ENCODE measurements around the gene BAIAP3. TPM values are rescaled to one million over a fixed set of nuclear protein-coding genes. Genes with fewer than 3 reads are reported as not detected.

BAIAP3 gene
- total and polyA plus RNA-seq, 2 experiments from 2014 or later: 0.23 to 0.86 TPM

GRCh38 chr16:1336619-1337018 is 3.2 kb downstream of the BAIAP3 start:
- Histone ChIP-seq H2AFZ (no peak overlapping the region), H3K79me2 (ENCODE audit: insufficient read depth) (no peaks in the 10 kb centered on the region), H3K36me3 (ENCODE audit: low read depth) (no peaks in the 10 kb centered on the region), H3K9ac (no peak overlapping the region), H3K4me3 (no peak overlapping the region), H3K27ac (no peak overlapping the region), H3K27me3 (replicated peaks; ENCODE audit: insufficient read depth) (peaks cover 36% of the 10 kb centered on the region), H3K4me2 (ENCODE audit: unreplicated experiment) (no peak overlapping the region), H3K9me3 (ENCODE audit: low read depth) (no peaks in the 10 kb centered on the region), H3K9me2 (ENCODE audit: insufficient read depth) (no peaks in the 10 kb centered on the region), H3K4me1 (ENCODE audit: insufficient read depth) (no peaks in the 10 kb centered on the region), H4K20me1 (ENCODE audit: insufficient read depth) (no peaks in the 10 kb centered on the region), H3F3A (ENCODE audit: insufficient read depth) (no peaks in the 10 kb centered on the region)
- in situ Hi-C loops (cut with MboI): no loop called here
- no peak for DNase-seq
- no peak for TF ChIP-seq EZH2phosphoT487 (IDR thresholded peaks at IDR 0.05; ENCODE audit: insufficient read depth, low read depth)
- TF ChIP-seq EZH2 (IDR thresholded peaks at IDR 0.05; ENCODE audit: insufficient read depth, poor library complexity, severe bottlenecking): no peak
- WGBS, 2 experiments (ENCODE audit: low coverage in 1 of 2, low lambda C conversion rate in 2 of 2, missing lambda C conversion rate in 2 of 2): 55 to 60% methylated on average over 15 of the region's 15 CpGs

- DNase-seq: no peak
- H3K79me2 ChIP-seq (ENCODE audit: insufficient read depth): no peaks in the 10 kb centered on the region
- H4K20me1 ChIP-seq (ENCODE audit: insufficient read depth): no peaks in the 10 kb centered on the region
- H3K9me3 ChIP-seq (ENCODE audit: low read depth): no peaks in the 10 kb centered on the region
- no peaks in the 10 kb centered on the region for H3K4me1 ChIP-seq (ENCODE audit: insufficient read depth)
- in situ Hi-C loops (cut with MboI): no loop called here
- no peak overlapping the region for H3K4me3 ChIP-seq
- WGBS, 2 experiments (ENCODE audit: low coverage in 1 of 2, low lambda C conversion rate in 2 of 2, missing lambda C conversion rate in 2 of 2): 16 to 19% methylated on average over 9 of the region's 9 CpGs
- H3K27ac ChIP-seq: no peak overlapping the region
- H3F3A ChIP-seq (ENCODE audit: insufficient read depth): no peaks in the 10 kb centered on the region
- H3K27me3 ChIP-seq (replicated peaks; ENCODE audit: insufficient read depth): peaks cover 28% of the 10 kb centered on the region
- H2AFZ ChIP-seq: no peak overlapping the region
- no peaks in the 10 kb centered on the region for H3K9me2 ChIP-seq (ENCODE audit: insufficient read depth)
- H3K9ac ChIP-seq: no peak overlapping the region
- TF ChIP-seq EZH2 (IDR thresholded peaks at IDR 0.05; ENCODE audit: insufficient read depth, poor library complexity, severe bottlenecking) (no peak), EZH2phosphoT487 (IDR thresholded peaks at IDR 0.05; ENCODE audit: insufficient read depth, low read depth) (no peak)
- no peaks in the 10 kb centered on the region for H3K36me3 ChIP-seq (ENCODE audit: low read depth)
- no peak overlapping the region for H3K4me2 ChIP-seq (ENCODE audit: unreplicated experiment)
These were observed 4.0 kb downstream of the BAIAP3 start for GRCh38 chr16:1337486-1337885.

GRCh38 chr16:1338119-1338730 is 4.8 kb downstream of the BAIAP3 start:
- Histone ChIP-seq H3K4me2 (ENCODE audit: unreplicated experiment) (no peak overlapping the region), H3K36me3 (ENCODE audit: low read depth) (no peaks in the 10 kb centered on the region), H3K9me3 (ENCODE audit: low read depth) (no peaks in the 10 kb centered on the region), H4K20me1 (ENCODE audit: insufficient read depth) (no peaks in the 10 kb centered on the region), H3K27me3 (replicated peaks; ENCODE audit: insufficient read depth) (peaks cover 21% of the 10 kb centered on the region), H3K9me2 (ENCODE audit: insufficient read depth) (no peaks in the 10 kb centered on the region), H3K4me3 (no peak overlapping the region), H2AFZ (no peak overlapping the region), H3K9ac (no peak overlapping the region), H3K27ac (no peak overlapping the region), H3K4me1 (ENCODE audit: insufficient read depth) (no peaks in the 10 kb centered on the region), H3K79me2 (ENCODE audit: insufficient read depth) (no peaks in the 10 kb centered on the region), H3F3A (ENCODE audit: insufficient read depth) (no peaks in the 10 kb centered on the region)
- in situ Hi-C loops (cut with MboI): no loop called here
- TF ChIP-seq EZH2 (IDR thresholded peaks at IDR 0.05; ENCODE audit: insufficient read depth, poor library complexity, severe bottlenecking) (no peak), EZH2phosphoT487 (IDR thresholded peaks at IDR 0.05; ENCODE audit: insufficient read depth, low read depth) (no peak)
- no peak for DNase-seq
- 65 to 71% methylated on average over 18 to 28 of the region's 30 CpGs for WGBS, 2 experiments (ENCODE audit: low coverage in 1 of 2, low lambda C conversion rate in 2 of 2, missing lambda C conversion rate in 2 of 2)

- Histone ChIP-seq H3K9me2 (ENCODE audit: insufficient read depth) (no peaks in the 10 kb centered on the region), H2AFZ (no peak overlapping the region), H3K4me2 (ENCODE audit: unreplicated experiment) (no peak overlapping the region), H3K4me3 (no peak overlapping the region), H3K9me3 (ENCODE audit: low read depth) (no peaks in the 10 kb centered on the region), H3K9ac (no peak overlapping the region), H3K4me1 (ENCODE audit: insufficient read depth) (no peaks in the 10 kb centered on the region), H3F3A (ENCODE audit: insufficient read depth) (no peaks in the 10 kb centered on the region), H4K20me1 (ENCODE audit: insufficient read depth) (no peaks in the 10 kb centered on the region), H3K27me3 (replicated peaks; ENCODE audit: insufficient read depth) (peaks cover 16% of the 10 kb centered on the region), H3K36me3 (ENCODE audit: low read depth) (no peaks in the 10 kb centered on the region), H3K79me2 (ENCODE audit: insufficient read depth) (no peaks in the 10 kb centered on the region), H3K27ac (no peak overlapping the region)
- in situ Hi-C loops (cut with MboI): no loop called here
- DNase-seq: no peak
- TF ChIP-seq EZH2 (IDR thresholded peaks at IDR 0.05; ENCODE audit: insufficient read depth, poor library complexity, severe bottlenecking): no peak
- no peak for TF ChIP-seq EZH2phosphoT487 (IDR thresholded peaks at IDR 0.05; ENCODE audit: insufficient read depth, low read depth)
- 65 to 67% methylated on average over 20 to 31 of the region's 31 CpGs for WGBS, 2 experiments (ENCODE audit: low coverage in 1 of 2, low lambda C conversion rate in 2 of 2, missing lambda C conversion rate in 2 of 2)
These were observed 5.6 kb downstream of the BAIAP3 start for GRCh38 chr16:1338855-1339675.
